H9 (cell line): ENCODE data around the gene IPPK. TPM values are rescaled to one million over a fixed set of nuclear protein-coding genes. Genes with fewer than 3 reads are reported as not detected.

Experiments
- DNase-seq: peaks from one replicate; pipeline ENCODE4 v3.0.0-alpha.2; 2017
- H2AFZ ChIP-seq: one replicate; pipeline ENCODE4 v1.6.1; 2013; ENCODE audit warnings: mild to moderate bottlenecking, low read length, control low read depth, moderate library complexity
- H2AK5ac ChIP-seq: 2 replicates; pipeline ENCODE4 v1.6.1; 2013; ENCODE audit warnings: low read length, control low read depth, mixed read lengths; ENCODE audit not compliant: insufficient read length
- H2BK120ac ChIP-seq: one replicate; pipeline ENCODE4 v1.6.1; 2013; ENCODE audit warnings: low read depth, mild to moderate bottlenecking, low read length, control low read depth, inconsistent platforms; ENCODE audit not compliant: poor library complexity, severe bottlenecking
- H2BK12ac ChIP-seq: 2 replicates; pipeline ENCODE4 v1.6.1; 2013; ENCODE audit warnings: low read length, control low read depth, mixed read lengths, low read depth; ENCODE audit not compliant: insufficient read length
- H2BK15ac ChIP-seq: 2 replicates; pipeline ENCODE4 v1.6.1; 2013; ENCODE audit warnings: low read depth, low read length, control low read depth
- H2BK20ac ChIP-seq: one replicate; pipeline ENCODE4 v1.6.1; 2013; ENCODE audit warnings: low read depth, mild to moderate bottlenecking, low read length, control low read depth, inconsistent platforms; ENCODE audit not compliant: poor library complexity, severe bottlenecking
- H2BK5ac ChIP-seq: 2 replicates; pipeline ENCODE4 v1.6.1; 2013; ENCODE audit warnings: low read length, control low read depth, mixed read lengths; ENCODE audit not compliant: insufficient read length
- H3K14ac ChIP-seq: 2 replicates; pipeline ENCODE4 v1.6.1; 2013; ENCODE audit warnings: low read length, control low read depth; ENCODE audit not compliant: insufficient read depth
- H3K18ac ChIP-seq: 2 replicates; pipeline ENCODE4 v1.6.1; 2013; ENCODE audit warnings: low read depth, mild to moderate bottlenecking, mixed read lengths, low read length, control low read depth; ENCODE audit not compliant: insufficient read length
- H3K23ac ChIP-seq: 2 replicates; pipeline ENCODE4 v1.6.1; 2013; ENCODE audit warnings: low read length, control low read depth, mixed read lengths, low read depth; ENCODE audit not compliant: insufficient read length
- H3K23me2 ChIP-seq: 2 replicates; pipeline ENCODE4 v1.6.1; 2013; ENCODE audit warnings: low read depth, mild to moderate bottlenecking, mixed read lengths, low read length, control low read depth; ENCODE audit not compliant: insufficient read length, poor library complexity, severe bottlenecking
- H3K27ac ChIP-seq: 2 replicates; pipeline ENCODE4 v1.5.1; 2013; ENCODE audit warnings: low read length, control low read depth, mixed read lengths, low read depth; ENCODE audit not compliant: insufficient read length
- H3K27me3 ChIP-seq: 2 replicates; pipeline ENCODE4 v1.6.1; 2013; ENCODE audit warnings: low read length, control low read depth, inconsistent platforms; ENCODE audit not compliant: insufficient read depth
- H3K4ac ChIP-seq: 2 replicates; pipeline ENCODE4 v1.6.1; 2013; ENCODE audit warnings: low read depth, mild to moderate bottlenecking, control low read depth, inconsistent platforms, low read length, moderate library complexity
- H3K4me1 ChIP-seq: 2 replicates; pipeline ENCODE4 v1.6.1; 2013; ENCODE audit warnings: low read length, control low read depth, inconsistent platforms; ENCODE audit not compliant: insufficient read depth
- H3K4me2 ChIP-seq: 2 replicates; pipeline ENCODE4 v1.6.1; 2013; ENCODE audit warnings: low read length, control low read depth, mixed read lengths; ENCODE audit not compliant: insufficient read length, insufficient read depth
- H3K56ac ChIP-seq: 2 replicates; pipeline ENCODE4 v1.6.1; 2013; ENCODE audit warnings: low read depth, mild to moderate bottlenecking, mixed read lengths, low read length, control low read depth; ENCODE audit not compliant: insufficient read length
- H3K79me1 ChIP-seq: 2 replicates; pipeline ENCODE4 v1.6.1; 2013; ENCODE audit warnings: low read depth, mild to moderate bottlenecking, moderate library complexity, low read length, control low read depth, inconsistent platforms; ENCODE audit not compliant: insufficient read depth, poor library complexity, severe bottlenecking
- H3K79me2 ChIP-seq: 2 replicates; pipeline ENCODE4 v1.6.1; 2013; ENCODE audit warnings: low read length, control low read depth, inconsistent platforms; ENCODE audit not compliant: insufficient read depth
- H3K9ac ChIP-seq: 2 replicates; pipeline ENCODE4 v1.6.1; 2013; ENCODE audit warnings: low read length, control low read depth, mixed read lengths; ENCODE audit not compliant: insufficient read length; ENCODE audit errors: extremely low read depth
- H3K9me3 ChIP-seq: one replicate; pipeline ENCODE4 v1.6.1; 2013; ENCODE audit warnings: low read depth, low read length, inconsistent platforms; ENCODE audit not compliant: control insufficient read depth
- H3T11ph ChIP-seq: one replicate; pipeline ENCODE4 v1.6.1; 2013; ENCODE audit warnings: mild to moderate bottlenecking, low read length, control low read depth, inconsistent platforms
- H4K20me1 ChIP-seq: one replicate; pipeline ENCODE4 v1.6.1; 2013; ENCODE audit not compliant: control insufficient read depth, insufficient read length, insufficient read depth
- H4K5ac ChIP-seq: 2 replicates; pipeline ENCODE4 v1.6.1; 2013; ENCODE audit warnings: low read depth, mild to moderate bottlenecking, mixed read lengths, low read length, control low read depth; ENCODE audit not compliant: insufficient read length
- H4K8ac ChIP-seq: replicated peaks from 2 replicates; pipeline ENCODE4 v1.6.1; 2013; ENCODE audit warnings: low read length, control low read depth, mixed read lengths, low read depth; ENCODE audit not compliant: insufficient read length
- H4K91ac ChIP-seq: 2 replicates; pipeline ENCODE4 v1.6.1; 2013; ENCODE audit warnings: low read depth, mild to moderate bottlenecking, moderate library complexity, mixed read lengths, low read length, control low read depth; ENCODE audit not compliant: insufficient read length
- H3K27ac Mint-ChIP-seq, 3 experiments: 2 replicates in 2 of 3; 3 replicates in 1 of 3; pipeline ENCODE4 v1.8.0; 2020 to 2021; ENCODE audit warnings: mixed read lengths in 3 of 3, mild to moderate bottlenecking in 1 of 3, moderate library complexity in 1 of 3
- H3K27me3 Mint-ChIP-seq: 2 replicates; pipeline ENCODE4 v1.8.0; 2021; ENCODE audit warnings: low read depth, mild to moderate bottlenecking, moderate library complexity, mixed read lengths
- H3K36me3 Mint-ChIP-seq, 3 experiments: 2 replicates in 2 of 3; 3 replicates in 1 of 3; pipeline ENCODE4 v1.8.0; 2020 to 2021; ENCODE audit warnings: low read depth in 3 of 3, mixed read lengths in 3 of 3; ENCODE audit not compliant: insufficient read depth in 1 of 3
- H3K4me1 Mint-ChIP-seq, 2 experiments: 2 replicates each; pipeline ENCODE4 v1.8.0; 2020; ENCODE audit warnings: mixed read lengths in 2 of 2
- H3K4me3 Mint-ChIP-seq, 2 experiments: 2 replicates in 1 of 2; 3 replicates in 1 of 2; pipeline ENCODE4 v1.8.0; 2020 to 2021; ENCODE audit warnings: mild to moderate bottlenecking in 2 of 2, mixed read lengths in 2 of 2, moderate library complexity in 1 of 2
- H3K9me3 Mint-ChIP-seq, 2 experiments: 2 replicates in 1 of 2; 3 replicates in 1 of 2; pipeline ENCODE4 v1.8.0; 2020; ENCODE audit warnings: mild to moderate bottlenecking in 2 of 2, mixed read lengths in 2 of 2, moderate library complexity in 1 of 2
- CTCF ChIP-seq: fragments of 200-600 bp; sonication (generic); conservative IDR thresholded peaks from 3 replicates; pipeline ENCODE4 v1.8.0; 2021; ENCODE audit warnings: antibody characterized with exemption, mild to moderate bottlenecking
- WGBS: extraction: QIAGEN DNeasy Blood & Tissue Kit; methylation state at CpG from one replicate; pipeline ENCODE4 v1.1.7; 2013; ENCODE audit warnings: missing lambda C conversion rate, low lambda C conversion rate, mixed read lengths; ENCODE audit not compliant: insufficient read length; ENCODE audit errors: extremely low coverage; 5-methylcytosine and 5-hydroxymethylcytosine counted together
- total RNA-seq: library from RNA; stranded (reverse); gene quantifications from 2 replicates; pipeline ENCODE4 v1.2.1, GENCODE V29; 2021

IPPK gene
- total RNA-seq, 1 experiment from 2014 or later, result 10.7 TPM

GRCh38 chr9:92669527-92669889 is 423 bp downstream of the IPPK start:
- Histone ChIP-seq H2BK15ac (no peak overlapping the region), H2BK20ac (no peak overlapping the region), H2BK5ac (no peak overlapping the region), H3K4ac (no peak overlapping the region), H2BK12ac (no peak overlapping the region), H3T11ph (no peak overlapping the region), H3K79me2 (peaks cover 7% of the 10 kb centered on the region; the same call in 1 of the 2 replicates), H3K4me2 (peak overlapping the region; percentile 86), H4K20me1 (no peaks in the 10 kb centered on the region), H3K27me3 (no peaks in the 10 kb centered on the region), H3K23ac (no peak overlapping the region), H4K8ac (no peak overlapping the region), H4K5ac (no peak overlapping the region), H3K9ac (peak overlapping the region; percentile 14), H3K14ac (peak overlapping the region; percentile 29; the same call in 1 of the 2 replicates), H3K9me3 (no peaks in the 10 kb centered on the region), H2AFZ (no peak overlapping the region), H3K79me1 (no peaks in the 10 kb centered on the region), H3K56ac (no peak overlapping the region), H2BK120ac (no peak overlapping the region), H3K27ac (no peak overlapping the region), H3K23me2 (peaks cover 5% of the 10 kb centered on the region), H3K18ac (peak overlapping the region; percentile 38), H4K91ac (no peak overlapping the region), H2AK5ac (no peak overlapping the region), H3K4me1 (peaks cover 11% of the 10 kb centered on the region; the same call in 1 of the 2 replicates)
- Mint-ChIP-seq H3K4me3 (peak overlapping the region; percentile 94 to 97), H3K4me1 (peaks cover 12 to 19% of the 10 kb centered on the region in 2 experiments), H3K27me3 (no peaks in the 10 kb centered on the region), H3K9me3 (no peaks in the 10 kb centered on the region), H3K36me3 (peaks cover 0 to 12% (median 0%) of the 10 kb centered on the region in 3 experiments; a peak in 5 of 7 replicates), H3K27ac (peak overlapping the region in 2 of 3 experiments; percentile 5 to 75; a peak in 2 of 7 replicates)
- no CpG with 5 or more reads among the region's 29 CpGs for WGBS
- TF ChIP-seq CTCF, result no peak
- DNase-seq, result no peak
